Muscle layer of duodenum (tissue), 2 donors: ENCODE measurements around the gene SNTA1.
"Not testable (repeated sequence)": the region's sequence is repeated elsewhere in the genome, so short reads cannot be mapped to it uniquely, and the experiment has no call there.

Source experiments
- H3K27ac ChIP-seq: one replicate; pipeline ENCODE4 v1.7.0; 2013; ENCODE audit warnings: mild to moderate bottlenecking, low read length
- H3K27me3 ChIP-seq: one replicate; pipeline ENCODE4 v1.7.0; 2013; ENCODE audit warnings: low read depth, mild to moderate bottlenecking, control low read depth, low read length
- H3K36me3 ChIP-seq, 2 donors: one replicate each; pipeline ENCODE4 v1.7.0; 2013; ENCODE audit warnings: low read length in 2 of 2, control low read depth in 1 of 2, mild to moderate bottlenecking in 1 of 2; ENCODE audit not compliant: insufficient read depth in 2 of 2, control insufficient read depth in 1 of 2
- H3K4me1 ChIP-seq, 2 donors: one replicate each; pipeline ENCODE4 v1.7.0; 2013; ENCODE audit warnings: low read length in 2 of 2, mild to moderate bottlenecking in 2 of 2, control low read depth in 1 of 2, moderate library complexity in 1 of 2; ENCODE audit not compliant: insufficient read depth in 2 of 2, control insufficient read depth in 1 of 2
- H3K4me3 ChIP-seq, 2 donors: one replicate each; pipeline ENCODE4 v1.7.0; 2013; ENCODE audit warnings: low read length in 2 of 2, low read depth in 1 of 2, mild to moderate bottlenecking in 1 of 2
- H3K9me3 ChIP-seq, 2 donors: one replicate each; pipeline ENCODE4 v1.7.0; 2013; ENCODE audit warnings: low read length in 2 of 2, control low read depth in 1 of 2, mild to moderate bottlenecking in 1 of 2; ENCODE audit not compliant: control insufficient read depth in 1 of 2
- donor health status: healthy.

Gene SNTA1

GRCh38 chr20:33441142-33441955 lies 2.2 kb downstream of the SNTA1 start:
- no peaks in the 10 kb centered on the region for H3K27me3 ChIP-seq
- peaks cover 0 to 23% of the 10 kb centered on the region in 2 donors for H3K4me1 ChIP-seq
- H3K9me3 ChIP-seq = no peaks in the 10 kb centered on the region
- peak overlapping the region; percentile 11 for H3K27ac ChIP-seq
- H3K36me3 ChIP-seq = no peaks in the 10 kb centered on the region
- H3K4me3 ChIP-seq = no peak overlapping the region

GRCh38 chr20:33440562-33440961 lies 3.0 kb downstream of the SNTA1 start:
- H3K9me3 ChIP-seq, H3K27me3 ChIP-seq, H3K27ac ChIP-seq, H3K36me3 ChIP-seq, H3K4me3 ChIP-seq: not testable (repeated sequence)
- H3K4me1 ChIP-seq = peaks cover 0 to 23% of the 10 kb centered on the region in 2 donors

DNA sequence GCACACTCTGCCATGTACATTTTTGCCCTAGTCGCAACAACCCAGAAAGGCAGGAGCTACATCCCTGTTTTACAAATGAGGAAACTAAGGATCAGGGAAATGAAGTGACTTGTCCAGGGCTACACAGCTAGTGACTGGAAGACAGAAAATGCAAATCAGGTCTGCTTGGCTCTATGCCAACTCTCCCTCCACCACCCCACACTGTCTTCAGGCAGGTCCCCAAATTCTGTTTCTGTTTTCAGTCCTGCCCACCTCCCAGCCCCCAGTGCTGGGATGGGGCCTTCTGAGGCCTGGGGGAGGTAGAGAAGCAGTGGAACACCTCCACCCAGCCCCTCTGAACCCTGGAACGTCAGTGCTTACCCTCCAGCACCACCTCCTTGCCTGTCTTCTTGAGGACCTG lies 5.1 kb downstream of the SNTA1 start:
- Histone ChIP-seq H3K4me1 (peaks cover 4 to 19% of the 10 kb centered on the region in 2 donors), H3K4me3 (no peak overlapping the region), H3K9me3 (no peaks in the 10 kb centered on the region), H3K36me3 (peaks cover 0 to 6% of the 10 kb centered on the region in 2 donors), H3K27ac (no peak overlapping the region), H3K27me3 (no peaks in the 10 kb centered on the region)

GRCh38 chr20:33437141-33437911 lies 6.2 kb downstream of the SNTA1 start:
- no peaks in the 10 kb centered on the region for H3K27me3 ChIP-seq
- H3K27ac ChIP-seq = no peak overlapping the region
- no peaks in the 10 kb centered on the region for H3K9me3 ChIP-seq
- H3K4me3 ChIP-seq = no peak overlapping the region
- peaks cover 4 to 10% of the 10 kb centered on the region in 2 donors for H3K4me1 ChIP-seq
- peaks cover 0 to 6% of the 10 kb centered on the region in 2 donors for H3K36me3 ChIP-seq

GRCh38 chr20:33434434-33434833 lies 9.1 kb downstream of the SNTA1 start:
- Histone ChIP-seq H3K4me3 (no peak overlapping the region), H3K27me3 (no peaks in the 10 kb centered on the region), H3K9me3 (no peaks in the 10 kb centered on the region), H3K36me3 (peaks cover 0 to 6% of the 10 kb centered on the region in 2 donors), H3K4me1 (peaks cover 4 to 10% of the 10 kb centered on the region in 2 donors), H3K27ac (no peak overlapping the region)

DNA sequence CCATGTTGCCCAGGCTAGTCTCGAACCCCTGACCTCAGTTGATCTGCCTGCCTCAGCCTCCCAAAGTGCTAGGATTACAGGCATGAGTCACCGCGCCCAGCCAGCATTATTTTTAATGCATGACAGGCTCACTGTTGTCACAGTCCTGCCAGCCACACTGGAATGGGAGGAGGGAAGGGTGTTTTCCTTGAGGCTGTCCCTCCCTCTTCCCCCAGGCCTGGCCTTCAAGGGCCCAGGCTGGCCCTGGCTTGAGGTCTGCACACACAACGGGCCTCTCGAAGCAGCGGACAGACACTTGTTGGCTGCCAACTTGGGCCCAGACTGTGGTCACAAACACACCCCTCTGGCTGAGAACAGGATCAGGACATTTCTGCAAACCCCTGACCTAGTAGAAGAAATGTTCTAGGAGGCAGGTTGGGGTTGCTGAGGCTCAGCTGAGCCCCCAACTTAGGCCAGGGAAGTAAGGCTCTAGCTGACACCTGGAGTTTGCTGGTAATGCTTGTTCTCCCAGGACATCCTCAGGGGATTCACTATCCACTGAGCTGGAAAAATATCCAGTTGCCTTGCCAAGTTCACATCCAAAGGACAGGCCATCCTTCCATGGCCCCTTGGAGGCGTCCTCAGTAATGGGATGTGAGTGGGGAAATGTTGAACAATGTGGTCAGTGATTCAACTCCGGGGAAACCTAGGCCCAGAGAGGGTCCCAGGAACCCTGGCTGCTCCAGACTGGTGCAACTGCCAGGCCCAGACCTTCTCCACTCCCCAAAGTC lies 9.9 kb downstream of the SNTA1 start:
- Histone ChIP-seq H3K4me3 (no peak overlapping the region), H3K36me3 (peaks cover 0 to 6% of the 10 kb centered on the region in 2 donors), H3K4me1 (peaks cover 4 to 10% of the 10 kb centered on the region in 2 donors), H3K9me3 (no peaks in the 10 kb centered on the region), H3K27ac (no peak overlapping the region), H3K27me3 (no peaks in the 10 kb centered on the region)

- no peaks in the 10 kb centered on the region for H3K27me3 ChIP-seq
- H3K27ac ChIP-seq = no peak overlapping the region
- no peak overlapping the region for H3K4me3 ChIP-seq
- no peaks in the 10 kb centered on the region for H3K9me3 ChIP-seq
- H3K36me3 ChIP-seq = peaks cover 0 to 6% of the 10 kb centered on the region in 2 donors
- H3K4me1 ChIP-seq = peaks cover 4 to 5% of the 10 kb centered on the region in 2 donors
These were observed 11.7 kb downstream of the SNTA1 start for GRCh38 chr20:33431797-33432381.

GRCh38 chr20:33423875-33424274 lies 19.7 kb downstream of the SNTA1 start:
- H3K27ac ChIP-seq = peak overlapping the region; percentile 75

DNA sequence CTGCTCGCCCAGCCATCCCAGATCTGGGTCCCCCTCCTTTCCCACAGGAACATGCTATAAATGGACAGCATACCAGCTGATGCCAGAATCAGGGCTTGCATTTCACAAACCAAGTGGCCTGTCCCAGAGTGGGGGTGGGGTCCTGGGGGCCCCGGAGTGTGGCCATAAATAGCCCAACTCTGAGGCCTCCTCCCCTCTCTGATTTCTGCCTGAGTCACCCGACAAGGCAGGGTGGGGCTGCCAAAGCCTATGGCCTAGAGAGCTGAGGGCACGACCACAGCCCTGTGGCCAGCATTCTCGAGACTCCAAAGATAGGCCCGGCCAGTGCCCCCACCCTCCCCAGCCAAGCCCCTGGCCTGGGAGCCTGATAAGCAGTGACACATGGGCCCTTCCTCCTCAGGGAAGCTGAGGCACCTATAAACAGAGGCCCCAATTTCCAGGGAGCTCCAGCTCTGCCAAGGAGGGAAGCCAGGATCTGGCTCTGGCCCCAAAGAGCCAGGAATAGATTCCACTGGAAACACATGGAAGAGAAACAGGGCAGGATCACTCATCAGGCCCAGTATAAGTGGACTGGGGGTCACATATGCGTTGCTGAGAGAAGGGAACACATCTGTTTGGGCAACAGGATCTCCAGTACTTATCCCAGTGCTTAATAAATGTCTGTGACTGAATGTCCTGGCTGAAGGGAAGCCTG lies 20.3 kb downstream of the SNTA1 start:
- Histone ChIP-seq H3K27me3 (no peaks in the 10 kb centered on the region), H3K9me3 (no peaks in the 10 kb centered on the region), H3K4me1 (peaks cover 0 to 16% of the 10 kb centered on the region in 2 donors), H3K4me3 (no peak overlapping the region), H3K36me3 (no peaks in the 10 kb centered on the region), H3K27ac (peak overlapping the region; percentile 75)

More at GRCh38 chr20:33423875-33424274, 19.7 kb downstream of the SNTA1 start:
- not testable (repeated sequence) for H3K4me3 ChIP-seq, H3K36me3 ChIP-seq, H3K9me3 ChIP-seq, H3K27me3 ChIP-seq
- peaks cover 0 to 16% of the 10 kb centered on the region in 2 donors for H3K4me1 ChIP-seq

DNA sequence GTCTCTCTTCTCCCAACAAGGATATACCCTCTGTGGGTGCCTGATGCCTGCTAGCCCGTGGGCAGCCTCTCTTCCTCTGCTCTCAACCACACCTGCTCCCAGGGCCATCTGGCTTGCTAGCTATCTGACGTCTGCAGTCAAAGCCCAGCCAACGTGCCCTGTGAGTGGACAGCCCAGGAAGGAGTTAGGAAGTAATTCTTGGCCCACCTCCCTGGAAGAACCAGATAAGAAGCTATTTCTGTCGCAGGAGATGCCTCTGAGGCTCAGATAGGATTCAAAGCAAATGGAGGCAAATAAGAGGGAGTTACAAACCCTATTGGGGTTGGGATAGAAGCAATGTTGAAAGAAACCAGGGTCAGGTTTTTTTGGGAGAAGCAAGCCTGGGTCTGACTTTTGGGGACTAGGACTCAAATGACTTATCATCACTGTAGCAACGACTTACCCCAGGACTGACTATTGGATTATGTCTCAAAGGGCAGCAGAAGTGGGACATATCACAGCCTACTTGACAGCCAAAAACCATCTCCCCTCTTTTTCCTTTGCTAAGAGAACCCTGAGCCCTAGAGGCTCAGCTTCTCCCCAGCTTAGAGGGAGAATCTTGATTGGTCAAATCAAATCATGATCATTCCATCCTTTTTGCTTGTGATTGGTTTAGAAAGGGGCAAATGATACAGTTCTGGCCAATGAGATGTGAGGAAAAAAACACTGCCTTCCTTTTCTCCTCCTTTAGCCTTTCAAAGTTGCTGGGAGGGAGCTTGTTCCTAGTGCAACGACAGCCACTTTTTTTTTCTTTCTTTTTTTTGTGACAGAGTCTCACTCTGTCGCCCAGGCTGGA lies 24.2 kb downstream of the SNTA1 start:
- no peak overlapping the region for H3K4me3 ChIP-seq
- no peaks in the 10 kb centered on the region for H3K27me3 ChIP-seq
- no peaks in the 10 kb centered on the region for H3K36me3 ChIP-seq
- H3K9me3 ChIP-seq = no peaks in the 10 kb centered on the region
- H3K27ac ChIP-seq = no peak overlapping the region
- H3K4me1 ChIP-seq = peaks cover 0 to 14% of the 10 kb centered on the region in 2 donors
